Measurements from ENCODE around the gene NTMT2.
"Not testable (repeated sequence)": the region's sequence is repeated elsewhere in the genome, so short reads cannot be mapped to it uniquely, and the experiment has no call there.

Gene NTMT2

DNA sequence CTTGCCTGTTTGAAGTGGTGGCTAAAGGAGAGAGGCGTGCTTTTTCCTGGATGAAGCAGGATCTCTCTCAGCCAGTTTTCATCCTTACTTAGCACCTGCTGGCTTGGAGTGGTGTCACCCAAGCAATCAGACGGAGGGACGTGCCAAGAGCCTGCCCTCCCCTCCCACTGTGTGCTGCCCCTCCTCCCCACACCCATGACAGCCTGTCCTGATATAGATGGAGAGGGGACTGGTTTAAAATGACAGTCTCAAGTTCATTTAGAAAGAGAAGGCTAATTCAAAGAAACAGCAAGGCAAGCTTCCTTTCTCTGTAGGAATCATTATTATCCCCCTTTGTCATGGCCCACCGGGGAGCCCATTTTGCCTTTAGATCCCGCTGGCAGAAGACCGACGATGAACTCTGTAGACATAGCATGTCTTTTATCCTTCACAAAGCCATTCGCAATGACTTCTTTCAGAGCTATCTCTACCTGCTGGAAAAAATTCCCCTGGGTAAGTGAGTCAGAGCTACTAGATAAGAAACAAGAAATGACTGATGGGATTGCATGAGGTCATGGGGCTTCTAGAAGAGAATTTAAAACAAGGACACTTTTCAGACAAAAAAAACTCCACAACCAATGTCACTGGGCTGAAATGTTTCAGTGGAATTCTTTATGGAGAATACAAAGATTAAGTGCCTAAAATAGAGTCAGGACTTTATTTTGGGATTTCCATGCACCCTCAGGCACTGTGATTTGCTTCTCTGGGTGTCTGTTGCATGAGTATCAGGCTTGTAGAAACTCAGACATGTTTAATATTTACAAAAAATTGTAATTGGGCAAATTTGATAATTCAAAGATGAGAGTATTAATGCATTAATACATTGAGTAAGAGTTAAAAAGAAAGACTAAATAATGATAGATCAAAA, at the start of gene NTMT2:
NTMT2 (plus strand) TSS at position 190 of the 907 bp plus-strand sequence; CDS start at position 339, 149 bp downstream.
- DNase-seq, result peak; percentile 91

DNA sequence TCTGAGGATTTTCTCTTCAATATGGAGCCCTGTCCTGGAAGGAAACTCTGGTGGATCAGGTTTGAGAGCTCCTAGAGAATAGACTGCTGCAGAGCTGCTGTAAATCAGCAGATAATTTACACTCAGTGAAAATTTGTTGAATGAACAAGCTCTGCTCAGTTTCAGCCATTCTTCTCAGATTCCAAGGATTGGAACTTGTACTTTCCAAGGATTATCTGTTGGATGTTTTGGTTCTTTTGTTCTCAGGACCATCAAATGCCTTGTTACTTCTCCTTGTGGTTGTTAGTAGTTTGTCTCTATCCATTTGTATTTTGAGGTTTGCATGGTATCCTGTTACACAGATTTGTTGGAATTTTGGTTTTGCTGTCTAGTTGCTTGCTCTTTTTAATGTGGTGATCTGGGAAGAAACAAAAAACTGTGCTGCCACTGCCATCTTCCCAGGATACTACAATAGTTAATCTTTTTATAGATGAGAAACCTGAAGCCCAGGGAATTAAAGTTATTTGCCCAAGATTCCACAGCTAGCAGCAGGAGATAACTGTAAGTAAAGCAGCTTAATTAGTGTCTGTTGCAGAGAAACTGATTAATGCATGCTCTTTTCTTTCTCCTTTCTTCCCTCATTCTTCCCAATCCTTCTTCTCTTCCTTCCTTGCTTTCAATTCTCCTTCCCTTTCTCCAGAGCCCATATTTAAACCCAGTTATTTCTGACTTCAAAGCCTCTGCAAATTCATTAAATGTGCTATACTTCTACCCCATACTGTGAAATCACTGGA, 49.6 kb upstream of the NTMT2 start:
- no peak for DNase-seq

DNA sequence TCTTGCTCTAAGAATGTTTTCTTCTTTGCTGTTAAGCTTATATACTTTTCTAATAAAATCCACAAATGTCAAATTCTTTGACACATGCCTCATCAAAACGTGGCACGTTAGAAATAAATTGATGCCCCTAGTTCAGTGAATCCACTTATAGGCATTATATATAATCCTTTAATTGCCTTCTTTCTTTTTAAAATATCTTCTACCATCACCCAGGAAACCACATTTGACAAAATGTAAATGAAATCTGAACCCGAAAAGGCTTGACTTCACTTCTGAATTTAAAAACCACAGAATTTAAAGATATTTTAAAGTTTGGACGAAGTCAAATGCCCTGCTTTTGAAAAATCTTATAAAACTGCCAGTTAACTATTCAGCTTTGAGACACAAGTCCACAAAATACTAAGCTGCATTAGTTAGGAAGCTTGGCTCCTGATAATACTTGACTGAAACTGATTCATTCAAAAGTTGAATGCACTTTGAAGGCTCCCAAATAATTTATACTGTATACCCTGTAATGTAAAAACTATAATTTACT, 48.9 kb upstream of the NTMT2 start:
- no peak for DNase-seq

DNA sequence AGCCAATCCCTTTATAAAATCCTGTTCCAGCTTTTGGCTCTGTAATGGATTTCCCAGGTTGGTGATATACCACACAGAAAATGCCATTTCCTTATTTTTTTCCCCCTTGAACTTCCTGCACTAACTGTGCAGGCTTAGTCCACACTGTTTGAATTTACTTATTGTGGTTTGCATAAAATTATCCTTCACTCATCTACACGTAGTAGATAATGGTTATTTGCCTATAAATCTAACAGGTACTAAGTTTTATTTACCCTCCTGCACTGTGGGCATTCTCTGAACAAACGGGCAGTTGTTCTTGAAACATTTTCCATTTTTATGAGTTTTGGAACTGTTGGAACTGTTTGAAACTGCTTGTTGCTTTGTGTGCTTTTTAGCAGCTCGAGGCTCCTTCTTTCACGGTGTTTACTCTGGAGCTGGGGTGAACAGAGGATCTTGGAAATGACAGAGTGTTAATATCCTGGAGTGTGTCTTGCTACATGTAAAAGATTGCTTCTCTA, 48.3 kb upstream of the NTMT2 start:
- peak; percentile 10 for DNase-seq

DNA sequence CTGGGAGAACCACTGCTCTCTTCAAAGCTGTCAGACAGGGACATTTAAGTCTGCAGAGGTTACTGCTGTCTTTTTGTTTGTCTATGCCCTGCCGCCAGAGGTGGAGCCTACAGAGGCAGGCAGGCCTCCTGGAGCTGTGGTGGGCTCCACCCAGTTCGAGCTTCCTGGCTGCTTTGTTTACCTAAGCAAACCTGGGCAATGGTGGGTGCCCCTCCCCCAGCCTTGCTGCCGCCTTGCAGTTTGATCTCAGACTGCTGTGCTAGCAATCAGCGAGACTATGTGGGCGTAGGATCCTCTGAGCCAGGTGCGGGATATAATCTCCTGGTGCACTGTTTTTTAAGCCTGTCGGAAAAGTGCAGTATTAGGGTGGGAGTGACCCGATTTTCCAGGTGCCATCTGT, 32.6 kb upstream of the NTMT2 start:
- not testable (repeated sequence) for DNase-seq

DNA sequence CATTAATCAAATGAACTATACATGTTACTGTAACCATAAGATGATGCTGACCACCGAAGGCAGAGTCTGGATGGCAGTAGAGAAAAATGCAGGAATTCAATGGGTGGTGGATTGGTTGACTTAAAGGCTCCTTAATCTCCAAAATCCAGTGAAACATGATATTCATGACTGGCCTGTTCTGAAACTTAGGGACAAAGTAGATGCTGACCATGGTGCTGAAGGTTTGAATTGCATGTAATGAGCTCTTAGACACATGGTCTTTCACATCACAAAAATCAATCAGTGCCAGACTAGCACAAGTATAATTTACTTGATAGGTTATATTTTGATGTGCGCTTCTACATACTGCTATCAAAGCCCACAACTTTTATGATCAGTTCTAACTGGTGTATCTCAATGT, 30.9 kb upstream of the NTMT2 start:
- no peak for DNase-seq

DNA sequence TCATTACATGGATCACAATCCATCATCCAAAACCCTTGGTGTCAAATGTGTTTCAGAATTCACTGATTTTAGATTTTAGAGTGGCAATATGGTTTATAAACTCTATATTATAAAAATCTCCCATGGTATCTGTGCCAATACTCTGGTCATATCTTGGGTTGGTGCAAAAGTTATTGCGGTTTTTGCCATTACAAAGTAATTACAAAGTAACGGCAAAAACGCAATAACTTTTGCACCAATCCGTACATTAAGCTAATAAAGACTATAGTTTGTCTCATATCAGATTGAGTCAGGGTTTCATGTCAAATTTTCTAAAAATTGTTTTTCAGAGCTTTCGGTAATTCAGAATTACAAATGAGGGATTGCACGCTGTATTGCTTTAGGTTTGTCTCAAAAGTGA, 23.4 kb upstream of the NTMT2 start:
- DNase-seq, result no peak

DNA sequence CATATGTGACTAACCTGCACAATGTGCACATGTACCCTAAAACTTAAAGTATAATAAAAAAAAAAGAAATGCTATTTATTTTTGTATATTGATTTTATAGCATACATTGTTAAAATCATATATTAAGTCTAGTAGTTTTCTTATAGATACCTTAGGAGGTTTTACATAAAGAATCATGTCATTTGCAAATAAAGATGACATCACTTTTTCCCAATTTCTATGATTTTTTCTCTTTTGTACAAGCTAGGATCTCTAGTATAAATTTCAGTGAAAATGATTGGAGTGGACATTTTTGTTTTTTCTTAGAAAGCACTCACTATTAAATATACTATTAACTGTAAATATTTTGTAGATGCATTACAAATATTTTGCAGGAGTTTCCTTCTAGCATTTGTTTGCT, 20.5 kb upstream of the NTMT2 start:
- DNase-seq, result no peak

DNA sequence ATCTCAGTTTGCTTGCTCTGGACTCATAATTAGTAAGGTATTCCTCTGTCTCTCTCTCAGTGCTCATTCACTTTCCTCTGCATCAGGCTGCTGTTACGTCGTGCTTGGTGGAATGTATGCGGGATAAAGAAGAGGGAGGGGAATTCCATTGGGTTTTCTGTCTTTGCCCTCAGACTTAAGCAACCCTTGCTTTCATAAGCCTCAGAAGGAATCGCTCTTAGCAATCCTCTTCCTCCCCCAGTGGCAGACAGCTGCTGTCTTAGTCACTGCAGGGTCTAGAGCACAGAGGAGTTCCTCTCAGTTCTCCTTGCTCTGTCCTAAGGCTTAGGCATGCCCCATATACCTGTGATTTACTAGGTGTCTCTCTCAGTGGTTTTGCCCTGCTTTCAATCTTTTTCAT, 19.1 kb upstream of the NTMT2 start:
- no peak for DNase-seq

DNA sequence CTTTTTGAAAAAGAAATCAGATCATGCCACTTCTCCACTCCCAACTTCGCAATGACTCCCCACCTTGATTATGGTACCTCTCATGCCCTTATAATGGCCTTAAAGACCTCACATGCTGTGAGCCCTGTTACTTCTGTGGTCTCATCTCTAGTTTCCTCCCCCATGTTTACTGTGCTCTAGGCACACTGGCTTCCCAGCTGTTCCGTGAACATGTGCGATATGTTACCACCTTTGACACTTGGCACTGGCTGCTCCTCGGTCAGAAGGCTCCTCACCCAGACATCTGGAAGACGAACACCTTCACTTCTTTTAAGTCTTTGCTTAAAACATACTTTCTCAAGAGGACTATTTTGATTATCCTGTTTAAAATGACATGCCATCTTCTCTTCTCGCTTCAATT, 14.3 kb upstream of the NTMT2 start:
- DNase-seq, result no peak

DNA sequence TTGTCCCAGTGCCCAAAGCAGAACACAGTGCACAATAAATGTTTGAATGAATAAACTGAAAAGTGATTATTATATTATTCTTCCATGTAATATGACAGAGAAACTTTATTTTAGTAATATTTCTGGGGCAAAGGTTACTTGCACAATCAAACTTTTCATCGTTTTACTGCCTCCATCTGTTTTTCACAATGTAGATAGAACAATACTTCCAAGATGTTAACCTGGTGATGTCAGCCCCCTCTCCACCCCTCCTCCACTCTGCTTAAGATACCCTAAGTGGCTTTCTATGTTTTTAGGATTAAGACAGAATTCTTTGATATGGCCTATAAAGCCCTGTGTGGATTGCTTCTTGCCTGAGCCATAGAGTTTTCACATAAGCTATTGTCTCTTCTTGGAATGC, 13.8 kb upstream of the NTMT2 start:
- DNase-seq, result no peak

DNA sequence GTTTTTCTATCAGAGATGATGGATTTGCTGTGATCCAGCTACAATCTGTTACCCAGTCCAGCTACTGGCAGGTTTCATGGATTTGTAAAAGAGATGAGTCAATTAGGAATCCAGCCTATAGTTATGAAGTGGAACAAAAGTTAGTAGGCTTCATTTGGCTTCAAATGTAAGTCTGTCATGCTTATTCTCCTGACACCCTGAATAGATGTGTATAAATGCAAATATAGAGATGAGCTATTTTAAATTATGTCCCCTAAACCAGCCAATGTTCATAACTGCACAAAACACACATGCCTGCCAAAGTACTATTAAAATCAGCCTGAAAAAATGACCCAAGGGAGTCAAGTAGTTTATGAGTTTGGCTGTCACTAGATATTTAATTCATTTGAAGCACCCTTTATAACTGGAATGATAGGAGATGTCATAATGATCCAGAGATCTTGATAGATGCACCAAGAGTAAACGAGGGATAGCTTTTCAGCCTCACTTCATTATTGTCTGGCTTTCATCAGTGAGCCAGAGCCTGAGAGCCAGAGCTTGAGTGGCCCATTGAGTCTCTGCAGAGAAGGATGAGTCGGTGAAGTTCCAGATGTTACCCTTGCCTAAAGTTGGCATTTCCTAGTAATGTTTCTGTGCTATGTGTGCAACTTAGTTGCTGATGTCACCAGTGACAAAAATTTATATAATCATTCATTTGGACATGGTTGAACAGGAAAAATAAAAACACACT, 11.8 kb upstream of the NTMT2 start:
- no peak for DNase-seq

DNA sequence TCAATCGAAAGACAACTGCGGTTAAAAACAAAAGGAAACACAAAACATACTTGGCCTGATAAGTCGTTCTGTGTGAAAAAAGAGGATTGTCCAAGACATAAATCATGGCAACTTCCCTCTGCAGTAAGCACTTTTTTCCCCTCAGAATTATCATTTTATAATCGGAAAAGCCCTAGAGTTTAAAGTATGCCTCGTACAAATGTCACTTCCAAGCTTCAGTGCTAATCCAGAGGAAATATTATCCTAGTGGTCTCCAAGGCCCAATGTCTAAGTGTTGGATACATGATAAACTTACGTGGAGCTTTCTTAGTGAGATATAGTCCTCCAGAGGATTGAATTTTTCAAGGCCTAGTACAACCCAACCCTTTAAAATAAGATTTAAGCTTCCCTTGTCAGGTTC, 11.2 kb upstream of the NTMT2 start:
- DNase-seq, result no peak

DNA sequence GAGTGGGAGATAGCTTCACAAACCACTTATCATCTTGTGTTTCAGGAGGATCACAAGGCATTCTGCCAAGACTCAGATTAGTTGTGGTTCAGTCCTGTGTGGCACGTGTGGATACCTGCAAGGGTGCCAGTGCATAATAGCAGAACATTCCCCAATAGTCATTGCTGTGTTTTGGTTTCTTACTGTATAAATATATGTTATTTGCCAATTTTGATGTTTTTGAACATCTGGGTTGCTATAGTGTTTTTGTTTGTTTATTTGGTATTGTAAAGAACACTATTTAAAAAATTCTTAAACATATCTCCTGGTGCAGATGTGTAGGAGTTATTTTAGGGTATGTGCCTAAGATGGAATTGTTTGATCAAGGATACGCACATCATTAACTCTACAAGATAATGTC, 5.4 kb upstream of the NTMT2 start:
- no peak for DNase-seq

DNA sequence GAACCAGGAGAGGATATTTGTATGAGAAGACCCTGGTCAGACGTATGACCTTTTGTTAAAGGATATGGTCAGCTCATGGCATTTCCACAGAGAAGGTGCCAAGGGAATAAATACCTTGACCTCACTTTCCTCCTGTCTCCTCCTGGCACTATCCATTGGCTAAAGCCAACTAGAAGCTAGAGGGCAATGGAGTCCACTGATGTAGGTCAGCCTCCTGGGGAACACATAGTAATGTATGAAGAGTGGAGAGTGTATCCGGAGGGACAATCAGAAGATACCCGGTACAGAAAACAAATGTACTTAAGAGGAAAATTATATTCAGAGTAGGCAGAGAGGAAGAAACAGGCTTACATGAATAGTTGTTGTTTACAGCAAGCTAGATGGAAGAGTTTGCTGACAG, 698 bp upstream of the NTMT2 start:
- no peak for DNase-seq

DNA sequence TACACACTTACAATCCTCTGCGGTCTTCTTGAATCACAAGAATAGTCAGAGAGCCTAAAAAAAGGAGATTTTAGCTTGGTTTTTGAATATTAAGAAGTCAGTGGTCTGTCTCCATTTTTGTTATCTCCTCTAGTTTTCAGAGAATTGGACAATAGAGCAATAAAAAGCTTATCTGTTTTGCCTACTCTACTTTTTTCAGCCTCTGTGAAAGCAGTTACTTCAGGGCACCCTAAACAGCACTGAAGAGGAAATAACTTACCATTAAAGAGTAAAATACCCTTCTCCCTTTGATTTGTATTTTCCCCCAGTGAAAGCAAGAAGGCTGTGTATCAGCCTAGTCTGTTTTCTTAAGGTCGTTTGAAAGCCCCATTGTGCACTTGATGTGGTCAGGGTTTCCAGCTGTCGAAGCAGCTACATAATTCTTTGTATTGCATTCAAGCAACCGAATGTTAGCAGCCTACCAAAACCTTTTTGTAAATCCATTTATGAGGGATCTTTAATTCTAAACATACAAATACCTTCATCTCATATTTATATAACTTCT, 1.0 kb downstream of the NTMT2 start:
- DNase-seq, result no peak

DNA sequence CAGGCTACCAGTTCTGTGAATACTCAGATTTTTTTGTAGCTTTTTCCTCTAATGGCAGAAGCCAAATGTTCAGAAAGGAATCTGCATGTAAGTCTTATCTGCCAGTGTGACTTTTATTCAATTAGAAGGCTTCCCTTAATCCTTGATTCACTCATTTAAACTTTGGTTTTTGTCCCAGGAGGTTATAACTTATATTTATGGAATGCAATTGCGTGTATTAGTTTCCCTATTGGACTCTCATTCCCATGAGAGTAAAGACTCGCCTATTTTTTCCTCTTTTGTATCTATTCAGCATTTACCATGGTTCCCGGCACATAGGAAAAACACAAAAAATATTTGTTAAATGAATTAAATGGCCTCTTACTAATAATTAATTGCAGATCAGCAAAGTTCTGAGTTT, 3.5 kb downstream of the NTMT2 start:
- DNase-seq, result no peak

DNA sequence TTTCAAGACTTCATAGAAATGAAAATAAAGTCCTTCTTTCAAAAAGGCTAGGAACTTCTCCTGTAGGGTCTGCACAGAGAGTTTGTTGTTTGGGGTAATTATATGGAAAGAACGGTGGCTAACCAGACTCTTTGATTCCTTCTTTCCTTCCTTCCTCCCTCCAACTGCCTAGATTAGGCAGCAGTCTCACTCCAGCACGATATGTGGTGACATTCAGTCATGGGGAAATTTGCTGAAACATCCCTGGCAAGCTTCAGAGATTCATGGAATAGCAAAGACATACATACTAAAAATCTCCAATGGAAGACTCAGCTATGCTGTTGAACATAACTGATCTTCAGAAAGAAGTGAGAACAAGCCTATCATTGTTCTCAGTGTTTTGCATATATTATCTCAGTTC, 4.3 kb downstream of the NTMT2 start:
- no peak for DNase-seq

DNA sequence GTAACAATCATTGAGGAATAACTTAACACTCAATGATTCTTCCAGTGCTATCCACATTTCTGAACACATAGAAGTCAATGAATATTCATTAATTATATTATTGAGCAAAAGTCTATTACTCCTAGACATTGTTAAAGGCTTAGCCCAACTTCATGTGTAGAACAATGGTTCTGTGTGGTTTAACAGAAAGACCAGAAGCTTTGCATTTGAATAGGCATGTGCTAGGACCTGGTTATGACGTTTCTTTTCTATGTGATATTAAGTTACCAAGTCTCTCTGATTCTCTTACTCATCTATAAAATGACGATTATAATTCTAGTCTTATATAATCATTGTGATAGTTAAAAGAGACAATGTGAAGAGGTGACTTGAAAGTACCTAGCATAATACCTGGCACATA, 5.2 kb downstream of the NTMT2 start:
- no peak for DNase-seq

DNA sequence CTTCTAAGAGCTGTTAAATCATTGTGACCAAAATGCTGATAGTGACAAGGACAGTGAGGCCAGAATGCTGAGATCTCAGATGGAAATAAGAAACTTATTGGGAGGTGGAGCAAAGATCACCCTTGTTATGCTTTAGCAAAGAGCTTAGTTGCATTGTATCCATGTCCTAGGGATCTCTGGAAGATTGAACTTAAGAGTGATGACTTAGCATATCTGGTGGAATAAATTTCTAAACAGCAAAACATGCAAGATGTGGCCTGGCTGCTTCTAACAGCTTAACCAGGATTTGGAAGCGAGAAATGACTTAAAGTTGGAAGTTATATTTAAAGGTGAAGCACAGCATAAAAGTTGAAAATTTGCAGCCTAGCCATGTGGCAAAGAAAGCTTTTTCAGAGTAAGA, 7.7 kb downstream of the NTMT2 start:
- DNase-seq, result no peak

DNA sequence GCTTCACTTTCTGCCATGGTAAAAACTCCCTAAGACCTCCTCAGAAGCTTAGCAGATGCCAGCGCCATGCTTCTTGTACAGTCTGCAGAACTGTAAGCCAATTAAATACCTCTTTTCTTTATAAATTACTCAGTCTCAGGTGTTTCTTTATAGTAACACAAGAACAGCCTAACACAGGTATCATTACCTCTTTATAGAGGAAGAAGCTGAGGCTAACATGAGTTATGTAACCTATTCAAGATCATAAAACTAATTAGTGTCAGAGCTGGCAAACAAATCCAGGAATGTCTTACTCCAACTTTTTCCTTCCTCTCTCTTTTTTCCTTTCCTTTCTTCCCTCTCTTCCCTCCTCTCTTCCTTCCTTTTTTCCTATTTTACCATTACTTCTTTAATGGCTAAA, 9.3 kb downstream of the NTMT2 start:
- DNase-seq, result no peak

DNA sequence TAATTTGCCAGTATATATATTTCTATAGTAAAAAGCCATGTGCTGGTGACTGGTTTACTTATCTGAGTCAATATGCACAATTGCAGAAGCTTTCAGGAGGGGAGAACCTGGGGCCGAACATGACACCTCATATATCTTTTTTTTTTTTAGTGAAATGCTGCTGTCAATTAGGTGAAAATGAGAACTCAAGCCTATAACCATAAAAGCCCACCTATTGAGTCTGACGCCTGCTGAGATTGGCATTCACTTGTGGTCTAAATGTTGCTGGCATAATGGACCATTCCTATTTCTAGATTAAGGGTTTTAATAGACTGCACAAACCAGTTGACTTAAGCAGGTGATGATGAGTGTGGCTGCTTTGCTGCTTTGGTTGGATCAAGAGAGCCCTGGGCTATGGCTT, 10.8 kb downstream of the NTMT2 start:
- peak; percentile 79 for DNase-seq

DNA sequence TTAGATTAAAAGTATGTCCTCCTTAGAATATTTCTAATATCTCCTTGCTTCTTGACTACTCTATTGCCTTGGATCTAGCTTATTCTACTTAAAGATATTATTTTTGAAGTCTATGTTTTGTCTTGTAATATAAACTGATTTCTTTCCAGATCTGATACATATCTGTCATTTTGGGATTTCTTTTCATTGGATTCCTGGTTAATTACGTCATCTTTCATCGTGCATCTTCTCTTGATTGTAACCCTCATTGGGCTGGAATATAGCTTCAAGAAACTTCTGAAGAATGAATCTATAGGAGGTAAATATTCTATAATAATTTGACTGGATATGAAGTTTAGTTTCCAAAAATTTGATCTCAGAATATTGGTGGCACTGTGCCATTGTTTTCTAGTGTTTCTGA, 12.1 kb downstream of the NTMT2 start:
- DNase-seq, result no peak
